Fibroblast of peridontal ligament (primary cell): ENCODE results near the gene E2F6.
A peak's percentile ranks its signal among the peaks of the same experiment; 100 is the strongest.

Experiments
- DNase-seq: peaks from one replicate; pipeline ENCODE4 v3.0.0-alpha.2; 2010; ENCODE audit errors: extremely low read depth

The E2F6 gene

GRCh38 chr2:11465485-11466306, at the start of gene E2F6:
E2F6 (minus strand) TSS chr2:11466161; CDS start chr2:11465879, 282 bp downstream.
- DNase-seq = peak; percentile 93

GRCh38 chr2:11515490-11515981, 49.6 kb upstream of the E2F6 start:
- DNase-seq = no peak

DNA sequence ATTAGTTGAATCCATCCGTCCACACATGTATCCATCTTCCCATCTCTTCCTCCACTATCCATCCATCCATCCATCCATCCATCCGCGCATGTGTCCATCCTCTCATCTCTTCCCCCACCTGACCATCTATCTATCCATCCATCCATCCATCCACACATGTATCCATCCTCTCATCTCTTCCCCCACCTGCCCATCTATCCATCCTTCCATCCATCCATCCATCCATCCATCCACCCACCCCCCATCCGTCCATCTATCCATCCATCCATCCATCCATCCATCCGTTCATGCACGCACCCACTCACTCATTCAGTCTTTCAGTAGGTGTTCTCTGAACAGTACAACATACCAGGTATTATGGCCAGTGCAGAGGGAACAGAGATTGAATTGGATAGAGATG, 48.9 kb upstream of the E2F6 start:
- DNase-seq = no peak

- no peak for DNase-seq
Measured at GRCh38 chr2:11514081-11514730, 48.2 kb upstream of the E2F6 start.

- DNase-seq = no peak
Measured at GRCh38 chr2:11513319-11513718, 47.4 kb upstream of the E2F6 start.

GRCh38 chr2:11512431-11512830, 46.5 kb upstream of the E2F6 start:
- DNase-seq = no peak

DNA sequence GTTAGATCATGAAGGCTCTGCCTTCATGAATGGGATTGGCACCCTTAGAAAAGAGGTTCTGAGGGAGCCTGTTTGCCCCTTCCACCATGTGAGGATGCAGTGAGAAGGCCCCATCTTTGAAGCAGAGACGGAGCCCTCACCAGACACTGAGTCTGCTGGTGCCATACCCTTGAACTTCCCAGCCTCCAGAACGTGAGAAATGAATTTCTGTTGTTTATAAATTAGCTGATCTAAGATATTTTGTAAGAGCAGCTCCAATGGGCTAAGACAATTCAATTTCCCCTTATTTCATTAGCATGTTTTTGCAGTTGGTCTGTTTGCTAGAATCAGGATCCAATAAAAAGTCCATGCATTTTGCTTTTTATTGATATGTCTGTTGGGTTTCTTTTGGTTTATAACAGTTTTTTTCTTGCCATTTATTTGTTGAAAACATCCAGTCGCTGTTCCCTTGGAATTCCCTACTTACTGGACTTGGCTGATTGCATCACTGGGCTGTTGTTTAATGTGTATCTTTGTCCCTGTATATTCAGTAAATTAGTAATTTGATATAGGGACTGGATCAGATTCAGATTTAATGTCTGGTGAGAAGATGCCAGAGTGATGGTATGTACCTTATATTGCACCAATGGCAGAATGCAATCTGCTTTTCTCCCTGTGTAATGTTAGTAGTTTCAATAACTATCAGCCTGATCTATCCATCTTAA, 43.8 kb upstream of the E2F6 start:
- no peak for DNase-seq

DNA sequence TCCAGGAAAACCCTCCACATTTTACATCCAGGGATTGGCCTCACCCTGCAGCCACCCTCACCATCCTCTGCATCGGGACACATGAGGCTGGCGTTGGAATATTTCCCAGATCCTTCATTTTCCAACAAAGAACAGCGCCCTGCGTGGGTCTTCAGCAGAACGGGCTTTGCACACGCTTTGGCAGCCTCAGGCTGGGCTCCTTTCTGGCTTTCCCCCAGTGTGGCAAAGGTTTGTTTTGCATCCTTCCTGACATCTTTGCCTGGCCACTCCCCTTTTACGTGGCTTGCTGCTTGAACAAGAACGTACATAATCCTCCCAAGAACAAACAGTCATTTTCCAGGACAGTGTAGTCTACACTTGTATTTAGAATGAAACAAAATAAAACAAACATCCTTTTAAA, 42.3 kb upstream of the E2F6 start:
- no peak for DNase-seq

DNA sequence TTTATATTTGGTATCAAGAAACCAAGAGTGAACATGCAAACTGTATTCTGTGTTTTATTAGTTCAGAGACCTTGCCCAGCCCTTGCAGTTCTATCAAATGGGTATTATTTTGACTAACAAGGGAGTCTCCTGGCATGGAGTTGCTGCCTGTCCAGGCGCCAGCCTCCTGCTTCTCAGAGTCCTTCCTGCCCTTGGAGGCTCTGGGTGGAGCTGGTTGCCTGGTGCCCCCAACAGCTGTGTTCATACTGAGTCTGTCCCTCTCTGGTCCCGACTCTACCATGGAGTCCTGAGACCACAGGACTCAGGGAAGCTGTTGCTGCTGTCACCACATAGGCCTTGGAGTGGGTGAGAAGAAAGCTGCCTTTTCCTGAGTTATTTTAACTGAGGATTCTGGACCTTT, 41.6 kb upstream of the E2F6 start:
- DNase-seq = no peak

DNA sequence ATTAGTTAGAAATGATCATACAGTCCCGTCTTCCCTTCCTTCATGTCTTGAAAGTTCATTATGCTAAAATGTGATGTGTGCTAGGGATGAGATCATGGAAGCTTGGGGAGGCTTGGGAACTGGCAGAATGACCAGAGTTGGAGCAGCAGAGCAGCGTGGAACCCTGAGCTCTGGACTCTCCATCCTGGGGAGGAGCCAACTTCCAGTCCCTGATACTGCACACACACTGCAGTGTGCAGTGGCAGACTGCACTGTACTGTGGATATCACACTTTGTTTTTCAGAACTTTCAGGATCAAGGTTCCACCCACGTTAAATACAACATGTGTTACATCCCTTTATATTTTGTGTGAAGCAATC, 40.6 kb upstream of the E2F6 start:
- no peak for DNase-seq

DNA sequence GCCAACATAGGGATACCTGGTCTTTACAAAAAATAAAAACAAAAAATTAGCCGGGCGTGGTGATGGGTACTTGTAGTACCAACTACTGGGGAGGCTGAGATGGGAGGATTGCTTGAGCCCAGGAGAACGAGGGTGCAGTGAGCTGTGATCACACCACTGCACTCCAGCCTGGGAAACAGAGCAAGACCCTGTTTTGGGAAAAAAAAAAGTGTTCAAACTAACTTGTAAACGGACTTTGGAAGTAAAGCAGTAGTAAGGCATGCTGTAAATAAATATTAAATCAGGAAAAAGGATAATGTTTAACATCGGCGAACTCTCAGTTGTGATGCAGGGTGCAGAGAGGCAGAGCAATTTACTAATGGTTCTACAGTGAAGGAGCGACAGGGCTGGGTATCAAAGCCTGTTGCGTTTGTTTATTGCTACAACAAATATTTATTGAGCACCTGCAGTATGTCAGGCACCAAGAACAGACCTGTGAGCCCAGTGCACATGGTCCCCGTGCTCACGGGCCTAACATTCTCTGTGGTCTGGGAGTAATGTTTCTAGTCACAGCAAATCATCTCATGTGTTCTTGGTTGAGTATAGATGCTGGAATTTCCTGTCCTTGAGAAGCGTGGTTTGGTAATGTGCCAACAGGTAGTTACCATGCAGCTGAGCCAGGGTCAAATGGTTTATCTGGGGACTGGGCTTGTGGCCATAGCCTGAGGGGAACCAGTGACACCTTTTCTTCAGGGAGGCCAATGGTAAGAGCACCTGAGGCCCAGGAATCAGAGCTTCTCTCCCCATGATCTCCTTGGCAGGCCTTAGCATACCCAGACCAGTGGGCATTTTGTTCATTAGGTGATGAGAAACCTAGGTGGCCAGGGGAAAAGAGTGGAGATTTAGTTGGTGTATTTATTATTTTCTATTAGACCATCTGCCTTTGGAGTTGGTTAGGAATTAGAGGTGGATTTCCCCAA, 40.0 kb upstream of the E2F6 start:
- DNase-seq = no peak

GRCh38 chr2:11503354-11503927, 37.5 kb upstream of the E2F6 start:
- DNase-seq = no peak

DNA sequence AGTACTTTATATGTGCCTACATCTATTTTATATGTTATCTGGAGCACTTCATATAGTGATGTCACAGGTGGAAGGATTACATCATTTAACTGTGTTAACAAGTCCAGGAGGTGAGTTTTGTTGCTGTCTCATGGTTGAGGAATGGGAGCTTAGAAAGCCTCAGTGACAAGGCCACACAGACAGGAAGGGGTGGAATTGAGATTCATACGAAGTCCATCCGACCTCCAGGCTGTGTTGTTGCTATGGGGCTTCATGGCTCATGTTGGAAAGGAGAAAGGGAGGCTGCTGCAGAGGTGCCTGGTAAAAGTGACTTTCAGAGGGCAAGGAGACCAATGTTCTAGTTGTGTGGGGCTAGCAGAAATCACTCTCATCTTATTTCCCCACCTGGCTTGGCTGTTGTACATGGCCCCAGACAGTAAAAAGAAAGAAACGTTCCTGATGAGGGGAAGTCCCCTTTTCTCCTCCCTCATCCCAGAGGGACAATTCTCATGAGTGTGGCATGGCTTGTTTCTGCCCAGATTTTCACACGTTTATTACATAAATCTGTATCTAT, 36.9 kb upstream of the E2F6 start:
- no peak for DNase-seq

- DNase-seq = peak; percentile 6
Measured at GRCh38 chr2:11500702-11501303, 34.8 kb upstream of the E2F6 start.

GRCh38 chr2:11499081-11499743, 33.3 kb upstream of the E2F6 start:
- no peak for DNase-seq

GRCh38 chr2:11498543-11499034, 32.6 kb upstream of the E2F6 start:
- DNase-seq = no peak

DNA sequence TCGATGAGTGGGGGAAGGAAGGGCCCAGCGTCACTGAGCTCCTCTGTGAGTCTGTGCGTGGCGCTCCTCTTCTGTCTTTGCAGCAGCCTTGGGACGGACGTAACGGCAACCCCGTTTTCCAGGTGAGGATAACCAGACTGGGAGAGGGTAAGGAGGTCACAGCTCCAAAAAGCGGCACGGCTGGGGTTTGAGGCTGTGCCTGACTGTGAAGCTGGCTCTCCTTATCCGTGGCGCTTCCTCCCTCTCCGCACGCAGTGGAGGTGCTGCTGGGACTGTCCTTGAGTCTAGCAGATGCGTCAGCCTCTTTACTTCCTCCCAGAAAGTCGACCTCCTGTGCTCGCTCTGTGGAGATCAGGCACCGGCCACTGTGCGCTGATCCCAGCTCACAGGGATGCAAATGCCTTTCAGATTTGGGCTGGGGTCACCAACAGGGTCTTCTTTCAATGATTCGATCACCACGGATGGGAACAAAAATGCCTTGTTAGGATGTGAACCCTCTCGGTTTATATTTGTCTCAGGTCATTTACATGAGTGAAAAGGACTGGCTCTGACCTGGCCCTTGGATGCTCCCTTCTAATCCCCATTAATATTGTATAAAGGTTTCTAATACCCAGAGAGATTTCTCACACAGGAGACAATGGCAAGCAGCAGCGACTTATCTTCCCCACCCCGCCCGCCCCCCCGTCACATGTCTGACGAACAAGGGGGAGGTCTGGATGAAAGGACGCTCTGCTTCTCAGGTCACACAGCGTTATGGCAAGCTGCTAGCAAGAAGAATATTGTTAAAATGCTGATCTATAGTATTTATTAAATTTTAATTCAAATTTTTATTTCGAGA, 30.1 kb upstream of the E2F6 start:
- no peak for DNase-seq

- DNase-seq = no peak
Measured at GRCh38 chr2:11494310-11494709, 28.3 kb upstream of the E2F6 start.

DNA sequence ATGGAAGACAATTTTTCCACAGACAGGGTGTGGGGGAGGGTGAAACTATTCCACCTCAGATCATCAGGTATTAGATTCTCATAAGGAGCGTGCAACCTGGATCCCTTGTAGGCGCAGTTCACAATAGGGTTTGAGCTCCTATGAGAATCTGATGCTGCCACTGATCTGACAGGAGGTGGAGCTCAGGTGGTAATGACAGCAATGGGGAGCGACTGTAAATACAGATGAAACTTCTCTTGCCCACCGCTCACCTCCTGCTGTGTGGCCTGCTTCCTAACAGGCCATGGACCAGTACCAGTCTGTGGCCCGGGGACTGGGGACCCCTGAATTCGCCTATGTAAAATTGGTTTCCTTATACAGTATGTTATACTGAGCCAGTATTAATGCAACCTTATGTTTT, 27.3 kb upstream of the E2F6 start:
- no peak for DNase-seq
